ENCODE measurements around the gene LRIG1.

LRIG1 gene

DNA sequence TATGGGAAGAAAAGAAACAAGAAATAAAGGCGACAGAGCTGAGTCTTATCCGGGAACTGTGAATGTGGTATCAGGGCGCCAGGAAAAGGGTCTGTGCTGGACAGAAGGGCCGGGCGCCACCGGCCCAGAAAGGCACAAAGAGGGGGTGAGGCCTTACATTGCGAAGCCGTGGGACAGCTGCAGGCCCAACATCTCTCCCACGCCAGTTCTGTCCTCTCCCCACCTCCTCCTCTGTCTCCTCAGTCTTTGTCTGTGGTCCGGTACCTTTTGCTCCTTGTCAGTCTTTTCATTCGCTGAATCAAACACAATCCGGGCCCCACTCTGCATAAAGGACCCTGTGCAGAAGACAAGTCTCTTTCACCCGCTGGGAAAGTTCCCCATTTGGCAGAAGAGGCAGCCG lies 81.8 kb downstream of the LRIG1 start:
- Histone ChIP-seq H3K9ac (ENCODE audit: low read length) (no peak overlapping the region), H3K4me3 (ENCODE audit: low read length) (no peak overlapping the region), H3K9me3 (ENCODE audit: control insufficient read depth, low read length) (no peaks in the 10 kb centered on the region), H3K27me3 (ENCODE audit: control insufficient read depth, insufficient read depth, low read length) (no peaks in the 10 kb centered on the region), H3K36me3 (ENCODE audit: control insufficient read depth, insufficient read depth, low read length) (no peaks in the 10 kb centered on the region), H3K4me1 (ENCODE audit: control insufficient read depth, insufficient read depth, low read length) (peaks cover 34% of the 10 kb centered on the region)

- H3K9ac ChIP-seq (ENCODE audit: low read length): no peak overlapping the region
- H3K4me1 ChIP-seq (ENCODE audit: control insufficient read depth, insufficient read depth, low read length): peaks cover 34% of the 10 kb centered on the region
- H3K9me3 ChIP-seq (ENCODE audit: control insufficient read depth, low read length): no peaks in the 10 kb centered on the region
- H3K4me3 ChIP-seq (ENCODE audit: low read length): no peak overlapping the region
- no peaks in the 10 kb centered on the region for H3K27me3 ChIP-seq (ENCODE audit: control insufficient read depth, insufficient read depth, low read length)
- H3K36me3 ChIP-seq (ENCODE audit: control insufficient read depth, insufficient read depth, low read length): peaks cover 2% of the 10 kb centered on the region
These were observed 82.3 kb downstream of the LRIG1 start for GRCh38 chr3:66418475-66418931.

DNA sequence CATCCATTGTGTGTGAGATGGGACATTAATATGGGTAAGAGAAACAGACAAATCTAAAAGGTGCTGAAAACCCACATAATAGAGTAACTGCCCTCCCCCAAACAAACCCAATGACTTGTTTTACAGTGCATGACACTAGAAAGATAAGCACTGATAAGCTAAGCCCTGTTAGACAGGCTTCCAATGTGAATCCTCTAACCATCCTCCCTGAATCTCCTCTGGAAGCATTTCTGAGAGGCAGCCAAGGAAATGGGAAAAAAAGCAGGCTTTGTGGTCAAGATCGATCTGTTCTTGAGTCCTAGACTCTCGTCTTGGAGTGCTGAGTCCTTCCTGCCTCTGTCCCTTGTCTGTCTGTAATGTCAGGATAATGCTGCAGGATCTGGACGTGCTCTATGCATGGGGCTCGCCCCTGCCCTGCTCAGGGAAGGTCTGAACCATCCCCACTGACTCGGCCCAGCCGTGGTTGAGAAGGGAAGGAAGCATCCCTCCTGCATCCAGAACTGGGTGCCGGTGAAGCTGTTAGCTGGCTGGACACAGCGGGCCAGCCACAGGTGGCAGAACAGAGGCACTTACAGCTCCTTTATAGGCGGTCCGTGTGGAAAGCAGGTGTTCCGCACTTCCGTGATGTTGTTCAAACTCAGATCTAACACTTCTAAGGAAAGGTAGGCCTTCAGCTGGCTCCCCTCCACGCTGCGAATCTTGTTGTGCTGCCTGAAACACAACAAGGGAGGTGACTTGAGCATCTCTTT lies 84.1 kb downstream of the LRIG1 start:
- peaks cover 5% of the 10 kb centered on the region for H3K36me3 ChIP-seq (ENCODE audit: control insufficient read depth, insufficient read depth, low read length)
- no peak overlapping the region for H3K9ac ChIP-seq (ENCODE audit: low read length)
- peaks cover 34% of the 10 kb centered on the region for H3K4me1 ChIP-seq (ENCODE audit: control insufficient read depth, insufficient read depth, low read length)
- H3K27me3 ChIP-seq (ENCODE audit: control insufficient read depth, insufficient read depth, low read length): no peaks in the 10 kb centered on the region
- H3K4me3 ChIP-seq (ENCODE audit: low read length): no peak overlapping the region
- no peaks in the 10 kb centered on the region for H3K9me3 ChIP-seq (ENCODE audit: control insufficient read depth, low read length)

GRCh38 chr3:66415867-66416428 lies 84.9 kb downstream of the LRIG1 start:
- Histone ChIP-seq H3K9me3 (ENCODE audit: control insufficient read depth, low read length) (no peaks in the 10 kb centered on the region), H3K9ac (ENCODE audit: low read length) (no peak overlapping the region), H3K4me3 (ENCODE audit: low read length) (no peak overlapping the region), H3K4me1 (ENCODE audit: control insufficient read depth, insufficient read depth, low read length) (peaks cover 34% of the 10 kb centered on the region), H3K36me3 (ENCODE audit: control insufficient read depth, insufficient read depth, low read length) (peaks cover 5% of the 10 kb centered on the region), H3K27me3 (ENCODE audit: control insufficient read depth, insufficient read depth, low read length) (no peaks in the 10 kb centered on the region)

DNA sequence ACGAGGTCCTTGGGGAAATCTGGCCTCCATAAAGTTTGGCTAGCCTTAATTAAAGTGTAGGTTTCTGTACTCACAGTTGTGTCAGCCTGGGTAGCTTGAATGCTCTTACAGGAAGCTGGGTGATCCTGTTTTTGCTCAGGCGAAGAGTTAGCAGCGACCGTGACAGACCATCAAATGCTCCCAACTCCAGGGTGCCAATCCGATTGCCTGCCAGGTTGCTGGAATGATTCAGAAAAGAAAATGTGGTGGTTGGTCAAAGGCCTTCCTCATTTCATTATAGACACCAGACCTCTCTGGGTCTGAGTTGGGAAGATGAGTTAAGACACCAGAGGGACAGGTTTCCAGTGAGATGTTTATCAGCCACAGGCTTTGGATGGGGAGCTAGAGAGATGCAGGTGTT lies 86.0 kb downstream of the LRIG1 start:
- H3K4me1 ChIP-seq (ENCODE audit: control insufficient read depth, insufficient read depth, low read length): peaks cover 34% of the 10 kb centered on the region
- no peak overlapping the region for H3K4me3 ChIP-seq (ENCODE audit: low read length)
- H3K9ac ChIP-seq (ENCODE audit: low read length): no peak overlapping the region
- peaks cover 12% of the 10 kb centered on the region for H3K36me3 ChIP-seq (ENCODE audit: control insufficient read depth, insufficient read depth, low read length)
- H3K27me3 ChIP-seq (ENCODE audit: control insufficient read depth, insufficient read depth, low read length): no peaks in the 10 kb centered on the region
- no peaks in the 10 kb centered on the region for H3K9me3 ChIP-seq (ENCODE audit: control insufficient read depth, low read length)

- Histone ChIP-seq H3K4me1 (ENCODE audit: control insufficient read depth, insufficient read depth, low read length) (peaks cover 26% of the 10 kb centered on the region), H3K36me3 (ENCODE audit: control insufficient read depth, insufficient read depth, low read length) (peaks cover 14% of the 10 kb centered on the region)
These were observed 87.6 kb downstream of the LRIG1 start for GRCh38 chr3:66413151-66413751.

GRCh38 chr3:66411961-66412887 lies 88.6 kb downstream of the LRIG1 start:
- H3K9me3 ChIP-seq (ENCODE audit: control insufficient read depth, low read length): no peaks in the 10 kb centered on the region
- no peak overlapping the region for H3K4me3 ChIP-seq (ENCODE audit: low read length)
- no peaks in the 10 kb centered on the region for H3K27me3 ChIP-seq (ENCODE audit: control insufficient read depth, insufficient read depth, low read length)
- peaks cover 25% of the 10 kb centered on the region for H3K4me1 ChIP-seq (ENCODE audit: control insufficient read depth, insufficient read depth, low read length)
- H3K9ac ChIP-seq (ENCODE audit: low read length): no peak overlapping the region
- peaks cover 14% of the 10 kb centered on the region for H3K36me3 ChIP-seq (ENCODE audit: control insufficient read depth, insufficient read depth, low read length)

More at GRCh38 chr3:66413151-66413751, 87.6 kb downstream of the LRIG1 start:
- no peaks in the 10 kb centered on the region for H3K9me3 ChIP-seq (ENCODE audit: control insufficient read depth, low read length)
- H3K4me3 ChIP-seq (ENCODE audit: low read length): no peak overlapping the region
- no peaks in the 10 kb centered on the region for H3K27me3 ChIP-seq (ENCODE audit: control insufficient read depth, insufficient read depth, low read length)
- no peak overlapping the region for H3K9ac ChIP-seq (ENCODE audit: low read length)

DNA sequence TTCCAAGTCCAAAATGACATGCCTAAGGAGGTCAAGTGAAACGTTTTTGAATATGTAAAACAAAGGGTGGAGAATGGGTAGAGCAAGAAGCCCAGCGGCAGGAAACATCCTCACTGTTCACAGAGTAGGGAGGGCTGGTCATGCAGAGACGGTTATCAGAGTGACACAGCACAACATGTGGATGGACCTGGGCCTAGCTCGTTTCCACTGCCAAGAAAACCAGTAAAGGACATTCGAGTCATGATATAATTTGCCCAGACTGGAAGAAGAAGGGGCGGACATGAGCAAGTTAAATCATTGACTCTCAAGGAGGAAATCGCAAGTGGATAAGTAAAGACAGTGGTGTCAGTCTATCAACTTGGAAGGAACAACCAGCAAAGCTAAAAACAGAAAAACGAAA lies 89.3 kb downstream of the LRIG1 start:
- Histone ChIP-seq H3K4me3 (ENCODE audit: low read length) (no peak overlapping the region), H3K36me3 (ENCODE audit: control insufficient read depth, insufficient read depth, low read length) (peaks cover 18% of the 10 kb centered on the region), H3K9ac (ENCODE audit: low read length) (no peak overlapping the region), H3K9me3 (ENCODE audit: control insufficient read depth, low read length) (no peaks in the 10 kb centered on the region), H3K27me3 (ENCODE audit: control insufficient read depth, insufficient read depth, low read length) (no peaks in the 10 kb centered on the region), H3K4me1 (ENCODE audit: control insufficient read depth, insufficient read depth, low read length) (peaks cover 18% of the 10 kb centered on the region)

DNA sequence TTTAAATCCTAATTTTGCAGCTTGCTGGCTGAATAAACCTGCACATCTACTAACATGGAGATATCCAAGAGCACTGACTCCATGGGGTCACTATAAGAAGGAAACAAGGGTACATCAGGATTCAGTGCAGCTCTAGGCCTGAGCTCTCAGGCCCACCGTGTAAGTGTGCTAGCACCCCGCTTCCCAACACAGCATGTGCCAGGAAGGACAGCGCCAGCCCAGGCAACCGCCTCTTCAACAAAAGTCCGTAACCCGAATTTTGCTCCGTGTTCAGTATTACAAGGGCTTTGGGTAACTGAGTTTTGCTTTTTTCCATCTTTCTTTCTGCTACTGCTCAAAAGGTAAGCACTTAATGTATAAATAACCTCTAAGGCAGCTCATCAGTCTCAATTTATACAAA lies 89.8 kb downstream of the LRIG1 start:
- Histone ChIP-seq H3K4me1 (ENCODE audit: control insufficient read depth, insufficient read depth, low read length) (peaks cover 13% of the 10 kb centered on the region), H3K36me3 (ENCODE audit: control insufficient read depth, insufficient read depth, low read length) (peaks cover 19% of the 10 kb centered on the region), H3K9ac (ENCODE audit: low read length) (no peak overlapping the region), H3K4me3 (ENCODE audit: low read length) (no peak overlapping the region), H3K9me3 (ENCODE audit: control insufficient read depth, low read length) (no peaks in the 10 kb centered on the region), H3K27me3 (ENCODE audit: control insufficient read depth, insufficient read depth, low read length) (no peaks in the 10 kb centered on the region)

DNA sequence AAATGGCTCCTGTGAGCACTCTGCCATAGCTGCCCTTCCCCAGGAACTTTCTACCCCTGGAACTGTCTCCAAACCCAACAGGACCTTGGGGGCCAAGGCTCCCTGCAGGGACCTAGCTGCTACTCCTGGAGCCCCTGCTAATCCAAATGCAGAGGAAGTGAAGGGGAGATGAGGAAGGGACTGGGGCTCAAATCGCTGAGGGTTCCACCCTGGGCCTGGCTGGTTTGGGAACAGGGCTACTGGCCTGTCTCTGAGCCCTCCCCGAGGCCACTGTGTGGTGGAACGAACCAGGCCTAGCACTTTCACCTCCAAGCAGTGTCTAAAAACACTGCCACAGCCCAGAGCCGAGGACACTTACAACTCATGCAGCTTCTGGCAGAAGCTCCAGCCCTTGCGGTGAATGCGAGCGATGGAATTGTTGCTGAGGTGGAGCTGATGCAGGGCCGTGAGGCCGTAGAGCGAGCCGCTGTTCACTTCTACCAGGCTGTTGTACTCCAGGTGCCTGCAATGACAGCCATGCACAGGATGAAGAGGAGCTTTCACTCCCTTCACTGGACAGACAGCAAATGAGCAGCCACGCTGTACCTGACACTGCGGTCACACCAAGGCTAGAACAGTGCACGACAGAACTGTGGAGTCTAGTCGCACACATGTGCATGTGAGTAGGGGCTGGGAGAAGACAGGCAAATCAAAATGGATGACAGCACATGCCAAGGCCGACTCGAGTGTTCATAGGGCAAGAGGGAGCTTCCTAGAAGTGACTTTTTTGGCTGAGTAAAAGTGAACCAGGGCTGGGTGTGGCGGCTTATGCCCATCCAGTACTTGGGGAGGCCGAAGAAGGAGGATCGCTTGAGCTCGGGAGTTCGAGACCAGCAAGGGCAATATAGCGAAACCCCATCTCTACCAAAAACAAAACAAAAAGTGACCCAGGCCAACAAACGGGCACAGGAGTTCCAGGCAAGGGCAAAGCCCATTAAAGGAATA lies 90.8 kb downstream of the LRIG1 start:
- Histone ChIP-seq H3K9ac (ENCODE audit: low read length) (no peak overlapping the region), H3K36me3 (ENCODE audit: control insufficient read depth, insufficient read depth, low read length) (peaks cover 21% of the 10 kb centered on the region), H3K27me3 (ENCODE audit: control insufficient read depth, insufficient read depth, low read length) (no peaks in the 10 kb centered on the region), H3K9me3 (ENCODE audit: control insufficient read depth, low read length) (no peaks in the 10 kb centered on the region), H3K4me3 (ENCODE audit: low read length) (no peak overlapping the region), H3K4me1 (ENCODE audit: control insufficient read depth, insufficient read depth, low read length) (peaks cover 8% of the 10 kb centered on the region)

Data from mucosa of stomach (tissue), 1 donor.